SK-N-MC (cell line): Measurements from ENCODE around the gene HOXB1.

Experiments used
- DNase-seq: peaks from one replicate; pipeline ENCODE4 v3.0.0-alpha.2; 2011; ENCODE audit warnings: low read depth, low spot score
- H3K27ac ChIP-seq: fragments of 200-600 bp; sonication (generic); 2 replicates; pipeline ENCODE4 v1.5.1; 2016; ENCODE audit warnings: mixed run types
- H3K36me3 ChIP-seq: fragments of 200-600 bp; sonication (generic); 2 replicates; pipeline ENCODE4 v1.6.1; 2017; ENCODE audit warnings: antibody characterized with exemption, low read length, mixed read lengths; ENCODE audit not compliant: insufficient read depth
- H3K4me3 ChIP-seq: fragments of 200-600 bp; sonication (generic); 2 replicates; pipeline ENCODE4 v1.5.1; 2016
- H3K9ac ChIP-seq: fragments of 200-600 bp; sonication (generic); 2 replicates; pipeline ENCODE4 v1.8.0; 2017; ENCODE audit warnings: mixed run types, mixed read lengths; ENCODE audit not compliant: insufficient read length
- H3K9me3 ChIP-seq: fragments of 200-600 bp; sonication (generic); 2 replicates; pipeline ENCODE4 v1.6.1; 2017; ENCODE audit warnings: low read depth, mild to moderate bottlenecking, antibody characterized with exemption, low read length, moderate library complexity, mixed read lengths
- EZH2 ChIP-seq: fragments of 200-600 bp; sonication (generic); IDR thresholded peaks from one replicate; pipeline ENCODE4 v1.6.1; 2017; ENCODE audit warnings: antibody characterized with exemption
- FOXP2 ChIP-seq: optimal IDR thresholded peaks from 2 replicates; pipeline ENCODE3; 2011; ENCODE audit warnings: mild to moderate bottlenecking, moderate library complexity; ENCODE audit not compliant: insufficient read depth; ENCODE audit errors: extremely low read length, control extremely low read depth
- POLR2AphosphoS5 ChIP-seq: IDR thresholded peaks from 2 replicates; pipeline ENCODE4 v1.6.1; 2012; ENCODE audit warnings: mild to moderate bottlenecking, low read depth, low read length, borderline replicate concordance

HOXB1 gene

DNA sequence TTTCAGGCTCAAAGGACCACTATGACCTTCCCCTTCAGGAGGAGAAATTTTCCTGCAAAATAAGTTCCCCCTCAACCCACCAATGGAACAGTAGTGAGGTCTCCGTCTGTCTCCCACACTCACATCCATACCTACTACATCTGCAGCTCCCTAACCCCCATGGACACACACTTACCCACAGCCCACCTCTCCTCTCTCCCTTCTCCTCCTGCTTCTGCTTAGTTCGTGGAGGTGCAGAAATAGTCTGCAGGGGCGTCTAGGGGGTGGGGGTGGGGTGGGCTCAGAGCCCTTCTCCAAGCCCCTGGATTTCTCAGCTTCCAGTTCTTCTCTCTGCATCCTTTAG, 38.4 kb upstream of the HOXB1 start:
- H3K9me3 ChIP-seq: no peaks in the 10 kb centered on the region
- peaks cover 2% of the 10 kb centered on the region; the same call in 1 of the 2 replicates for H3K36me3 ChIP-seq
- TF ChIP-seq EZH2: no peak
- DNase-seq: no peak
- H3K27ac ChIP-seq: no peak overlapping the region
- no peak overlapping the region for H3K9ac ChIP-seq
- H3K4me3 ChIP-seq: peak overlapping the region; percentile 39

DNA sequence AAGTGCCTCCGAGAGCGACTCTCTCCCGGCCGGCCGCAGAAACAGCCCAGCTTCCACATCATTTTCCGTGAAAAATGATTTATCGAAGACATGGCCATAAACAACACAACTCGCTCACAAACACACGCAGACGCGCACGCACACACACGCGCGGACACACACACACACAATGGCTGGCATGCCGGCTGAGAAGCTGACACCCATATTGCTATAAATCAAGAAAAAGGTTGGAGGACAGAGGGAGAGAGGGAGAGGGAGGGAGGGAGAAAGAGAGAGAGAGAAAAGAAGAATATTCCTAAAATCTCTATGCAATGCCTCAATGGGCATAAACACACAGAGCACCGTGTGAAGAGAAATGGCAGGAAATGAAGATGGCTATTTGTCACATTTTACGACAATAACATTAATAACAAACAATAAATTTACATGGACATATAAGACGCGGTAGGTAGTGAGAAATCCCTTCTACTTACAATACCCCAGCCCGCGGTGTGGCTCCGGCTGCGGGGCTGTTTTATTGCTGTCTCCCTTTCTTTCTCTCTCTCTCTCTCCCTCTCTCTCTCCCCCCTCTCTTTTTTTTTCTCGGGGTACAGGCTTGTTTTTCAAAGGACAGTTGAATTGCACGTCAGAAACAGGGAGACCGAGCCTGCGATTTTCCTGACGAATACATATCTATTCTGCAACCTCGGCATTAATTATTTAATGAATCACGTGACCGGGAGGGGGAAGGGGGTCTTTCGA, 37.9 kb upstream of the HOXB1 start:
- Histone ChIP-seq H3K9me3 (no peaks in the 10 kb centered on the region), H3K9ac (no peak overlapping the region), H3K27ac (no peak overlapping the region), H3K36me3 (peaks cover 2% of the 10 kb centered on the region; the same call in 1 of the 2 replicates), H3K4me3 (peak overlapping the region; percentile 39)
- DNase-seq: no peak
- TF ChIP-seq FOXP2 (no peak), POLR2AphosphoS5 (no peak), EZH2 (no peak)

DNA sequence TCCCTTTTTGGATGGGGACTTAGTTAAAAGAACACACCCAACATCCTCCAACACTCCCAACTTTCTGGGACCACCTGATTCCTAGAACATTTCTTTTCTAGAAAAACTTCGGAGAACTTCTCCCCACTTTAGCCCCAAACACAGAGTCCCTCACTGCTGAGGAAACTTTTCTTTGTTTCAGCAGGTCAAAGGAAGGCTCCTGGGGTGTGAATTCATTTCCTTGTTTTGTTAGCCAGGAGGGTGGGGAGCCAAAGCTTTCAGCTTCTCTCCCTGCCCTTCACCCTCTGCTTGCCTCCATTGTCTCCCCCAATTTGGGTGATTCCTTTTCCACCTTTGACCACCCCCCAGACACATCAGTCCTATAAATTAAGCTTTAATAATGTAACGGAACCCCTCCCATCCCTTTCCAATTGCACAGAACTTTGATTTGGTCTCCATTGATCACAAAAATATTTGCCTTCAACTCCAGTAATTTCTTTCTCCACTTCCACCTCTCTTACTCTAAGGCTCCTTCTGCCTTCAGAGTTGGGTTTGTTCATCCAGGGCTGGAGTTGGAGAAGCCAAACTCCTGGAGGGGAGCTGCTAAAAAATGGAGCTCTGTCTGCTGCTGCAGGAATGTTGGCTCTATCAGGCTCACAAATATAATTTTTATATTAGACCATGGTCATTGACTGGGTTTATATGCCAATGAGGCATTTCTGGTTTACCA, 37.0 kb upstream of the HOXB1 start:
- H3K9me3 ChIP-seq: no peaks in the 10 kb centered on the region
- H3K36me3 ChIP-seq: peaks cover 2% of the 10 kb centered on the region; the same call in 1 of the 2 replicates
- no peak overlapping the region for H3K4me3 ChIP-seq
- H3K9ac ChIP-seq: no peak overlapping the region
- TF ChIP-seq POLR2AphosphoS5: no peak
- TF ChIP-seq FOXP2: no peak
- no peak for TF ChIP-seq EZH2
- no peak overlapping the region for H3K27ac ChIP-seq
- DNase-seq: no peak

DNA sequence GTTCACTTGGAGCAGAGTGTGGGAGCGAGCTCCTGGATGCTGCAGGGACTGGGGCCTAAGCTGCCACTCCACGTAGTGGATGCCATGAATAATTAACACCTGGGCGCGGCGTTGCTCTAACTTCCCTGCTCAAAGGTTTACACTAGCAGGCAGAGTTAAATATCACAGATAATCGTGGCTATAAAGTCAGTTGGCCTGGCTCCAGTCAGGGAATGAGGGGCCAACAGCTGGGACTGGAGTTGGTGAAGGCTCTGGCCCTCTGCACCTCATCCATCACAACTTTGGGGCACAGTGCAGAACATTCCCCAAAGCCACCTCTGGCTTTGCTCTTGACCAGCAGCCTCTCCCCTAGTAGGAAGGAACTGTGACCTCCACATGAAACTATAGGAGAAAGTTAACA, 36.4 kb upstream of the HOXB1 start:
- peaks cover 2% of the 10 kb centered on the region; the same call in 1 of the 2 replicates for H3K36me3 ChIP-seq
- DNase-seq: no peak
- no peak for TF ChIP-seq FOXP2
- TF ChIP-seq EZH2: no peak
- no peak for TF ChIP-seq POLR2AphosphoS5
- no peak overlapping the region for H3K4me3 ChIP-seq
- no peaks in the 10 kb centered on the region for H3K9me3 ChIP-seq
- no peak overlapping the region for H3K9ac ChIP-seq
- H3K27ac ChIP-seq: no peak overlapping the region

DNA sequence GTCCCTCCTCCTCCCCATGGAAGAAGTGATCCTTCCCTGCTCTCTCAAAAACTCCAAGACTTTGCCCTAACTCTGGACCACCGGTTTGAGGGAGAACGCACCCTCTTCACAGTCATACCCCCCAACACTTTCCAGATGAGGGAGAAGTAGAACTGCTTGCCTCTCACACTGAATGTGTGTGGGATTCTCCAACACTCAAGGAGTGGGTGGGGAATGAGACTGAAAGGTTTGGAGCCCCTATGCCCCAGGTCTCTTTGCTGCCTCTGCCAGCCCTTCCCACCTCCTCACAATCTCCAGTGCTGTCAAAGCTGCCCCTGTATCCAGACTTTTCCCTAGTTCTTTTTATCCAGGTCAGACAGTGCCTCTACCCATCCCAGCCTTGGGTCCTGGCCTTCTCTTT, 35.9 kb upstream of the HOXB1 start:
- Histone ChIP-seq H3K36me3 (0 out of 2 replicates have a peak, but pooled peaks cover under 1% of the 10 kb centered on the region), H3K9ac (no peak overlapping the region), H3K27ac (no peak overlapping the region), H3K9me3 (no peaks in the 10 kb centered on the region), H3K4me3 (no peak overlapping the region)
- no peak for TF ChIP-seq POLR2AphosphoS5
- TF ChIP-seq FOXP2: no peak
- no peak for TF ChIP-seq EZH2
- DNase-seq: no peak

DNA sequence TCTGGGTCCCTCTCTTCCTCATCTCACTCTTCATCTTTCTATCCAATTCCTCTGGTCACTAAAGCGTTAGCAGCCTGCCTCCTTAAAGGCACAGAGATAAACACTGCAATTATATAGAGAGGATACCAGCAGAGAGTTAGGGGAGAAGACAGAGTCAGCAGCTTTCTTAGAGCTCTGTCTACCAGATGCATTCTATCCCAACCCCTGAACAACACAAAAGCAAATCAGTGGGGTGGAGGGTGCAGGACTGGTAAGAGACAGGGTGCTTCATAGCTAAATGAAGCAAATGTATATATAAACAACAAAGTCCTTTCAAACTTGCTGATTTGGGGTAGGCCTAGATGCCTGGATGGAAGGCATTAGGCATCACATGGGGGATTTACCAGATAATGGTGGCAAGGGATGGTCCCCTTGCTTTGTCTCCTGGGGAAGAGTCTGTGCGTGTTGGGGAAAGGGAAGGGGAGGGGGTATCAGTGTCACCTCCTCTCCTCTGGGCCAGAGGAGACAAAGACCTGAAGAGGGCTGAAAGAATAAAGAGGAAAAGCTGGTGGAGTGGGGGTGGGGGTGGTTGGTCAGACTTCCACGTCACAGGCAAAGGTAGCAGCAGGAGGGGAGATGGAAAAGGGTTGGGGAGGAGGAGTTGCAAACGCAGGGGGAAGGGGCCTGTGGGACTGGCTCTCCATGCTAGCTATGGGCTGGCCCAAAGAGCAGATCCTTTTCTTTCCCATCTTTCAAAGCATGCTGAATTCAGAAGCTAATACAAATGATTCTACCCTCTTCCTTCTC, 35.3 kb upstream of the HOXB1 start:
- no peak for DNase-seq
- Histone ChIP-seq H3K9ac (no peak overlapping the region), H3K9me3 (no peaks in the 10 kb centered on the region), H3K36me3 (no peaks in the 10 kb centered on the region), H3K4me3 (no peak overlapping the region), H3K27ac (no peak overlapping the region)
- TF ChIP-seq EZH2 (no peak), POLR2AphosphoS5 (no peak), FOXP2 (no peak)

DNA sequence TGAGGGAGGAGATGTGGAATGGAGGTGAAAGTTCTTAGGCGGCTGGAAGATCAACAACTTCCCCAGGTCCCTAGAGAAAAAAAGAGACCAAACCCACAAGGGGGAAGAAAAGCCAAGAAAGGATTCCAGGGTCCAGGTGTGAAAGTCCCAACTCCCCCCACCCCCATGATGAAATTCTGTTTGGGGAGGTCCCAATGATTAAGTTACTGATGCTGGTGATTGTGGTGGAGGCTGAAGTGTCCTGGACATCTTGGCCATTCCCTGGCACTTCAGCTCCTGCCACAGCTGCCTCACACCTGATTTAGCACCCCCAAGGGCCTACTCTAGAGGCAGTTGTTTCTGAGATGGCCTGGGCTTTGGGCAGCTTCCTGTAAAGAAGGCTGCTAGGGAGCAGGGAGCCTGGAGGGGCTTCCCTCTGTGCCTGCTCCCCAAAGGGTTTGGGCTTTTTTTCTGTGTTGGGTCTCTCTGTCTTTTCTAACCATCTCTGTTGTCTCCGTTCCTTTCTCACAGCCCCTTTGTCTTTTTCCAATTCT, 34.3 kb upstream of the HOXB1 start:
- Histone ChIP-seq H3K9ac (no peak overlapping the region), H3K4me3 (no peak overlapping the region)
- TF ChIP-seq EZH2: no peak
- TF ChIP-seq POLR2AphosphoS5: no peak
- TF ChIP-seq FOXP2: no peak

DNA sequence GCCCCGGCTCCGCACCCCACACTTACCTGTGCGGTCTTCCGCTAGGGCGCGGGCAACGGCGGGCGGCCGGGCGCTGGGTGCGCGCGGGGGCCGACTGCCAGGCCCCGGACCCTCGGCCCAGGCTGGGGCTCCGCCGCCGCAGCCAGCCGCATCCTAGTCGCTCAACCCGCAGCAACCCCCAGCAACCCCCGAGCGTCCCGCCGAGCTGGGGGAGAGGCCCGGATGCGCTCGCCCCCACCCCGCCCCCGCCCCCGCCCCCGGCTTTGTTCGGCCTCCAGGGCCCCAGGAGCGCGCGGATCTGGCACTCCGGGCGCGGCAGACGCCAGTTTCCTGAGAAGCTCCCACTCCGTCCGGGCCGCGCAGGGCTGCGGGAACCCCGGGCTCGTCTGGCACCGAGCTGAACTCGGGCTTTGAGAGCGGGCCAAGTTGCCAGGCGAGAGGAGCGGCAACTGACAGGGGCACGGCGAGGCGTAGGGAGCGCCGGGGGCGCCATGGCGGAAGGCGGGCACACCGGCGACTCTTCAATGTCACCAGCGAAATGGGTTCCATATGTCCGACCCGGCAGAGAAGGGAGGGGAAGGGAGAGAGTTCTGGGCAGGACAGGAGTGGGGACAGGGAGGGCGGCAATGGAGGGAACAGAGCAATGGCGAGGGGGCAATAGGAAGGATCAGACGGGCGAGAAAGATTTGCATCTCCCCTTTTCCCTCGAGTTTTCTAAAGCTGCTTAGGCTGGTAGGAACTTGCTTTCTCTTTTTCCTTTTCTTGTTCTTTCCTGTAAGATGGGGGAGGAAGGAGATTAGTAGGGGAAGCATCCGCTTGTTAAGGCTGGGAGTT, 33.6 kb upstream of the HOXB1 start:
- peak overlapping the region; percentile 60 for H3K4me3 ChIP-seq
- no peaks in the 10 kb centered on the region for H3K36me3 ChIP-seq
- TF ChIP-seq POLR2AphosphoS5 (no peak), EZH2 (no peak), FOXP2 (no peak)

More for the DNA sequence above, 34.3 kb upstream of the HOXB1 start:
- no peaks in the 10 kb centered on the region for H3K36me3 ChIP-seq
- H3K27ac ChIP-seq: no peak overlapping the region
- no peak for DNase-seq
- H3K9me3 ChIP-seq: no peaks in the 10 kb centered on the region

DNA sequence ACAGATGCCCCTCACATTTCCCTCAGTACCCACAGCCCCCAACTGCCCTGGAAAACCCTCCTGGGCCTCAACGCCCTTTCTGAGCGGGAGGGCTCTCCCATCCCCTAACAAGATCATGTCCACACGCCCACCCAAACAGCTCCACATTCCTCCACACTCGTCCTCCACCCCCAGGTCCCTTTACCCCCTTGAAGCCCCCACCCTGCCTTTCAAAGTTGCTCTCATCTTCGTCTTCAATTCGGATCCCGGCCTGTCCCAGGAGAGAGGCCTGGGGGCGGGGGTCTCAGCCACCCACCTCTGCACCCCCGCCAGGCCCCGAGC, 33.0 kb upstream of the HOXB1 start:
- no peaks in the 10 kb centered on the region for H3K36me3 ChIP-seq
- no peak for TF ChIP-seq EZH2
- TF ChIP-seq POLR2AphosphoS5: no peak
- no peak for TF ChIP-seq FOXP2
- no peak overlapping the region for H3K4me3 ChIP-seq
- no peak overlapping the region for H3K9ac ChIP-seq
- no peaks in the 10 kb centered on the region for H3K9me3 ChIP-seq
- H3K27ac ChIP-seq: no peak overlapping the region
- DNase-seq: no peak

More for the DNA sequence above, 33.6 kb upstream of the HOXB1 start:
- H3K9me3 ChIP-seq: no peaks in the 10 kb centered on the region
- H3K9ac ChIP-seq: no peak overlapping the region
- H3K27ac ChIP-seq: no peak overlapping the region
- DNase-seq: no peak
